Skin epidermis (tissue), 12 donors: ENCODE results near the gene GPS1.

Source experiments
- H3K27ac ChIP-seq, 21 experiments: fragments of 200-600 bp; sonication (generic) in 11 of 21; one replicate each; pipeline ENCODE4 v1.5.0; 2020; ENCODE audit warnings: mild to moderate bottlenecking in 3 of 21, inconsistent platforms in 2 of 21, moderate library complexity in 2 of 21
- H3K4me3 ChIP-seq, 7 experiments: fragments of 200-600 bp; sonication (generic) in 2 of 7; one replicate each; pipeline ENCODE4 v1.5.0; 2020; ENCODE audit warnings: inconsistent platforms in 2 of 7, mild to moderate bottlenecking in 2 of 7, moderate library complexity in 1 of 7

Gene GPS1

GRCh38 chr17:82013772-82014321 lies 37.9 kb upstream of the GPS1 start:
- Histone ChIP-seq H3K4me3 (no peak overlapping the region), H3K27ac (peak overlapping the region in 6 of 21 experiments; percentile 11 to 69 (median 30))

- H3K4me3 ChIP-seq, result no peak overlapping the region
- peak overlapping the region in 2 of 21 experiments; percentile 48 to 65 for H3K27ac ChIP-seq
These were observed 37.3 kb upstream of the GPS1 start for GRCh38 chr17:82014432-82014831.

GRCh38 chr17:82014971-82015310 lies 36.8 kb upstream of the GPS1 start:
- H3K27ac ChIP-seq, result peak overlapping the region in 2 of 21 experiments; percentile 48 to 65
- H3K4me3 ChIP-seq, result no peak overlapping the region

GRCh38 chr17:82015311-82015971 lies 36.3 kb upstream of the GPS1 start:
- H3K4me3 ChIP-seq, result no peak overlapping the region
- H3K27ac ChIP-seq, result no peak overlapping the region

GRCh38 chr17:82016061-82016874 lies 35.4 kb upstream of the GPS1 start:
- Histone ChIP-seq H3K4me3 (no peak overlapping the region), H3K27ac (no peak overlapping the region)

- H3K27ac ChIP-seq, result no peak overlapping the region
- no peak overlapping the region for H3K4me3 ChIP-seq
These were observed 34.7 kb upstream of the GPS1 start for GRCh38 chr17:82016875-82017459.

- no peak overlapping the region for H3K4me3 ChIP-seq
- H3K27ac ChIP-seq, result no peak overlapping the region
These were observed 34.0 kb upstream of the GPS1 start for GRCh38 chr17:82017612-82018151.

GRCh38 chr17:82018152-82018988 lies 33.3 kb upstream of the GPS1 start:
- Histone ChIP-seq H3K27ac (no peak overlapping the region), H3K4me3 (no peak overlapping the region)

GRCh38 chr17:82018989-82019689 lies 32.6 kb upstream of the GPS1 start:
- Histone ChIP-seq H3K27ac (no peak overlapping the region), H3K4me3 (no peak overlapping the region)

GRCh38 chr17:82019690-82020571 lies 31.8 kb upstream of the GPS1 start:
- Histone ChIP-seq H3K27ac (no peak overlapping the region), H3K4me3 (no peak overlapping the region)

- Histone ChIP-seq H3K27ac (no peak overlapping the region), H3K4me3 (no peak overlapping the region)
These were observed 31.1 kb upstream of the GPS1 start for GRCh38 chr17:82020572-82021106.

- Histone ChIP-seq H3K27ac (peak overlapping the region in 8 of 21 experiments; percentile 58 to 87 (median 80)), H3K4me3 (peak overlapping the region in 5 of 7 experiments; percentile 66 to 99 (median 69))
These were observed 30.4 kb upstream of the GPS1 start for GRCh38 chr17:82021107-82021899.

GRCh38 chr17:82021900-82022309 lies 29.8 kb upstream of the GPS1 start:
- peak overlapping the region in 18 of 21 experiments; percentile 40 to 87 (median 79) for H3K27ac ChIP-seq

GRCh38 chr17:82022310-82022980 lies 29.3 kb upstream of the GPS1 start, which contains the start of gene CENPX:
CENPX (minus strand) TSS chr17:82022878; CDS start chr17:82022861, 17 bp downstream.
- Histone ChIP-seq H3K4me3 (peak within 1 kb of the TSS; percentile 66 to 99 (median 79)), H3K27ac (peak within 1 kb of the TSS; percentile 40 to 87 (median 77))

More at GRCh38 chr17:82021900-82022309, 29.8 kb upstream of the GPS1 start:
- peak overlapping the region; percentile 66 to 99 (median 70) for H3K4me3 ChIP-seq

- Histone ChIP-seq H3K4me3 (peak within 1 kb of the TSS; percentile 66 to 99 (median 79)), H3K27ac (peak within 1 kb of the TSS; percentile 40 to 87 (median 77))
These were observed 28.7 kb upstream of the GPS1 start, which contains the start of gene LRRC45 for GRCh38 chr17:82022981-82023446. LRRC45 (plus strand) TSS chr17:82023305; CDS start chr17:82023644, 339 bp downstream.
